GM12875 (cell line): Measurements from ENCODE around the gene TBXAS1.

ENCODE experiments used
- H3K4me3 ChIP-seq: one replicate; pipeline ENCODE4 v1.5.1; 2011; ENCODE audit warnings: low read depth, low read length, control low read depth
- CTCF ChIP-seq: IDR thresholded peaks from 2 replicates; pipeline ENCODE4 v1.5.1; 2011; ENCODE audit warnings: low read depth, mild to moderate bottlenecking, control low read depth, inconsistent platforms, low read length, moderate library complexity, borderline replicate concordance; ENCODE audit not compliant: insufficient read depth

TBXAS1 gene

GRCh38 chr7:139867847-139868246, 38.8 kb downstream of the TBXAS1 start:
- no peak overlapping the region for H3K4me3 ChIP-seq
- TF ChIP-seq CTCF = no peak

GRCh38 chr7:139869886-139870285, 40.8 kb downstream of the TBXAS1 start:
- H3K4me3 ChIP-seq = no peak overlapping the region
- no peak for TF ChIP-seq CTCF

- TF ChIP-seq CTCF = no peak
- H3K4me3 ChIP-seq = no peak overlapping the region
Measured at GRCh38 chr7:139870380-139870779, 41.3 kb downstream of the TBXAS1 start.

GRCh38 chr7:139871331-139871730, 42.3 kb downstream of the TBXAS1 start:
- no peak overlapping the region for H3K4me3 ChIP-seq
- TF ChIP-seq CTCF = no peak

GRCh38 chr7:139871820-139872219, 42.8 kb downstream of the TBXAS1 start:
- no peak for TF ChIP-seq CTCF
- H3K4me3 ChIP-seq = no peak overlapping the region

GRCh38 chr7:139873593-139874301, 44.7 kb downstream of the TBXAS1 start:
- no peak for TF ChIP-seq CTCF
- no peak overlapping the region for H3K4me3 ChIP-seq

- TF ChIP-seq CTCF = no peak
- no peak overlapping the region for H3K4me3 ChIP-seq
Measured at GRCh38 chr7:139874302-139874629, 45.2 kb downstream of the TBXAS1 start.
